ENCODE results near the gene SIGLEC9. TPM values are rescaled to one million over a fixed set of nuclear protein-coding genes. Genes with fewer than 3 reads are reported as not detected.

Gene SIGLEC9
- total and polyA plus RNA-seq, 10 of the 15 experiments (the other 5 are each of a cell fraction or from before 2014, with no cell fraction given), result 0.10 TPM; not detected in 9

- TF ChIP-seq, protein P1, sequence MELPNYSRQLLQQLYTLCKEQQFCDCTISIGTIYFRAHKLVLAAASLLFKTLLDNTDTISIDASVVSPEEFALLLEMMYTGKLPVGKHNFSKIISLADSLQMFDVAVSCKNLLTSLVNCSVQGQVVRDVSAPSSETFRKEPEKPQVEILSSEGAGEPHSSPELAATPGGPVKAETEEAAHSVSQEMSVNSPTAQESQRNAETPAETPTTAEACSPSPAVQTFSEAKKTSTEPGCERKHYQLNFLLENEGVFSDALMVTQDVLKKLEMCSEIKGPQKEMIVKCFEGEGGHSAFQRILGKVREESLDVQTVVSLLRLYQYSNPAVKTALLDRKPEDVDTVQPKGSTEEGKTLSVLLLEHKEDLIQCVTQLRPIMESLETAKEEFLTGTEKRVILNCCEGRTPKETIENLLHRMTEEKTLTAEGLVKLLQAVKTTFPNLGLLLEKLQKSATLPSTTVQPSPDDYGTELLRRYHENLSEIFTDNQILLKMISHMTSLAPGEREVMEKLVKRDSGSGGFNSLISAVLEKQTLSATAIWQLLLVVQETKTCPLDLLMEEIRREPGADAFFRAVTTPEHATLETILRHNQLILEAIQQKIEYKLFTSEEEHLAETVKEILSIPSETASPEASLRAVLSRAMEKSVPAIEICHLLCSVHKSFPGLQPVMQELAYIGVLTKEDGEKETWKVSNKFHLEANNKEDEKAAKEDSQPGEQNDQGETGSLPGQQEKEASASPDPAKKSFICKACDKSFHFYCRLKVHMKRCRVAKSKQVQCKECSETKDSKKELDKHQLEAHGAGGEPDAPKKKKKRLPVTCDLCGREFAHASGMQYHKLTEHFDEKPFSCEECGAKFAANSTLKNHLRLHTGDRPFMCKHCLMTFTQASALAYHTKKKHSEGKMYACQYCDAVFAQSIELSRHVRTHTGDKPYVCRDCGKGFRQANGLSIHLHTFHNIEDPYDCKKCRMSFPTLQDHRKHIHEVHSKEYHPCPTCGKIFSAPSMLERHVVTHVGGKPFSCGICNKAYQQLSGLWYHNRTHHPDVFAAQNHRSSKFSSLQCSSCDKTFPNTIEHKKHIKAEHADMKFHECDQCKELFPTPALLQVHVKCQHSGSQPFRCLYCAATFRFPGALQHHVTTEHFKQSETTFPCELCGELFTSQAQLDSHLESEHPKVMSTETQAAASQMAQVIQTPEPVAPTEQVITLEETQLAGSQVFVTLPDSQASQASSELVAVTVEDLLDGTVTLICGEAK (IDR thresholded peaks at IDR 0.05; ENCODE audit: borderline replicate concordance), result no peak
These were observed 11.5 kb downstream of the SIGLEC9 start (continued) for GRCh38 chr19:51135986-51136762.

- no peak overlapping the region for H3K9ac ChIP-seq (ENCODE audit: control insufficient read depth, insufficient read depth, low read length)
- no peak for ATAC-seq
- DNase-seq (ENCODE audit: low read depth, low spot score), result no peak
- WGBS (ENCODE audit: insufficient coverage, insufficient replicate concordance, low lambda C conversion rate, missing lambda C conversion rate), result 23% methylated on average over 12 of the region's 12 CpGs
- H3K4me1 ChIP-seq (ENCODE audit: control insufficient read depth, insufficient read depth, low read length), result no peaks in the 10 kb centered on the region
- ChIA-PET POLR2A (no interaction called here), SMC1A (ENCODE audit: uncharacterized antibody, unreplicated experiment) (no interaction called here), RAD21 (ENCODE audit: unreplicated experiment) (no interaction called here), CTCF (interaction anchor here (1.9 kb wide), 1 partner anchor 21 kb away, joined by 6 read pairs; no protein-coding TSS in a partner anchor)
- H3K79me2 ChIP-seq (ENCODE audit: control insufficient read depth, insufficient read depth, low read length), result no peaks in the 10 kb centered on the region
- H4K20me1 ChIP-seq (ENCODE audit: control insufficient read depth, insufficient read depth), result no peaks in the 10 kb centered on the region
- H3K27me3 ChIP-seq (replicated peaks in 1 of 2; ENCODE audit: control insufficient read depth in 2 of 2, insufficient read depth in 2 of 2, low read length in 1 of 2), result no peaks in the 10 kb centered on the region; a peak in 1 of 4 replicates
- no peaks in the 10 kb centered on the region; the same call in 2 of the 3 replicates for H3K9me3 ChIP-seq (replicated peaks; ENCODE audit: control insufficient read depth, insufficient read depth, low read length)
- no peak overlapping the region for H2AFZ ChIP-seq (ENCODE audit: control insufficient read depth, low read depth, low read length)
- in situ Hi-C loops (cut with MboI), result no loop called here
- no peak overlapping the region for H3K4me2 ChIP-seq (ENCODE audit: control insufficient read depth, insufficient read depth)
- no peaks in the 10 kb centered on the region for H3K36me3 ChIP-seq (ENCODE audit: control insufficient read depth in 2 of 2, insufficient read depth in 2 of 2, low read length in 1 of 2)
- no peak for FAIRE-seq
- intact Hi-C loops (cut with micrococcal nuclease; ENCODE audit: unreplicated experiment), result no loop called here
- no TSS peak for BruUV-seq (replicated peaks)
- H3K27ac ChIP-seq (ENCODE audit: control insufficient read depth, insufficient read depth), result no peak overlapping the region
- H3K4me3 ChIP-seq, result no peak overlapping the region
- TF ChIP-seq STAT1 (conservative IDR thresholded peaks at IDR 0.05) (no peak), ZNF24 (IDR thresholded peaks at IDR 0.05) (no peak), SRF (IDR thresholded peaks at IDR 0.05; ENCODE audit: low read depth in 2 of 2, low read length in 2 of 2) (no peak), ZSCAN29 (IDR thresholded peaks at IDR 0.05) (no peak), ZBTB11 (CRISPR knock-in tag; IDR thresholded peaks at IDR 0.05) (no peak), POU2F2 (IDR thresholded peaks at IDR 0.05; ENCODE audit: borderline replicate concordance, low read depth, low read length) (no peak), TARDBP (IDR thresholded peaks at IDR 0.05; ENCODE audit: borderline replicate concordance) (no peak), KAT2A (conservative IDR thresholded peaks at IDR 0.05; ENCODE audit: control insufficient read depth, low read depth, low read length) (no peak), RBBP5 (conservative IDR thresholded peaks at IDR 0.05) (no peak), TCF3 (IDR thresholded peaks at IDR 0.05; ENCODE audit: borderline replicate concordance, insufficient read depth, low read depth, low read length) (no peak)
These were observed 12.3 kb downstream of the SIGLEC9 start for GRCh38 chr19:51136851-51137551.
